ENCODE measurements around the gene ELP6.
A peak's percentile ranks its signal among the peaks of the same experiment; 100 is the strongest.
"Not testable (repeated sequence)": the region's sequence is repeated elsewhere in the genome, so short reads cannot be mapped to it uniquely, and the experiment has no call there.

The ELP6 gene

GRCh38 chr3:47480267-47480666, 33.2 kb downstream of the ELP6 start:
- H3K36me3 ChIP-seq (ENCODE audit: control insufficient read depth, insufficient read depth, low read length); H3K27me3 ChIP-seq (ENCODE audit: control insufficient read depth, insufficient read depth, low read length); H3K4me3 ChIP-seq (ENCODE audit: low read depth, low read length); H3K27ac ChIP-seq (ENCODE audit: low read depth, low read length); H3K9ac ChIP-seq (ENCODE audit: low read length); H3K9me3 ChIP-seq (ENCODE audit: control insufficient read depth, insufficient read depth, low read depth, low read length): not testable (repeated sequence)
- peaks cover 15% of the 10 kb centered on the region for H3K4me1 ChIP-seq (ENCODE audit: control insufficient read depth, insufficient read depth, low read length)

- no peaks in the 10 kb centered on the region for H3K27me3 ChIP-seq (ENCODE audit: control insufficient read depth, insufficient read depth, low read length)
- H3K27ac ChIP-seq (ENCODE audit: low read depth, low read length) = no peak overlapping the region
- no peak overlapping the region for H3K4me3 ChIP-seq (ENCODE audit: low read depth, low read length)
- H3K9me3 ChIP-seq (ENCODE audit: control insufficient read depth, insufficient read depth, low read depth, low read length) = no peaks in the 10 kb centered on the region; the same call in 1 of the 2 replicates
- H3K4me1 ChIP-seq (ENCODE audit: control insufficient read depth, insufficient read depth, low read length) = peaks cover 15% of the 10 kb centered on the region
- no peak overlapping the region for H3K9ac ChIP-seq (ENCODE audit: low read length)
- no peaks in the 10 kb centered on the region for H3K36me3 ChIP-seq (ENCODE audit: control insufficient read depth, insufficient read depth, low read length)
Measured at GRCh38 chr3:47479826-47480160, 33.7 kb downstream of the ELP6 start.

- Histone ChIP-seq H3K36me3 (ENCODE audit: control insufficient read depth, insufficient read depth, low read length) (no peaks in the 10 kb centered on the region), H3K4me1 (ENCODE audit: control insufficient read depth, insufficient read depth, low read length) (peaks cover 22% of the 10 kb centered on the region), H3K9me3 (ENCODE audit: control insufficient read depth, insufficient read depth, low read depth, low read length) (no peaks in the 10 kb centered on the region; the same call in 1 of the 2 replicates), H3K27me3 (ENCODE audit: control insufficient read depth, insufficient read depth, low read length) (no peaks in the 10 kb centered on the region), H3K27ac (ENCODE audit: low read depth, low read length) (no peak overlapping the region), H3K9ac (ENCODE audit: low read length) (no peak overlapping the region), H3K4me3 (ENCODE audit: low read depth, low read length) (no peak overlapping the region)
Measured at GRCh38 chr3:47478022-47478421, 35.5 kb downstream of the ELP6 start.

- H3K4me1 ChIP-seq (ENCODE audit: control insufficient read depth, insufficient read depth, low read length) = peaks cover 16% of the 10 kb centered on the region
- no peaks in the 10 kb centered on the region for H3K36me3 ChIP-seq (ENCODE audit: control insufficient read depth, insufficient read depth, low read length)
- no peak overlapping the region for H3K9ac ChIP-seq (ENCODE audit: low read length)
- no peaks in the 10 kb centered on the region; the same call in 1 of the 2 replicates for H3K9me3 ChIP-seq (ENCODE audit: control insufficient read depth, insufficient read depth, low read depth, low read length)
- H3K27me3 ChIP-seq (ENCODE audit: control insufficient read depth, insufficient read depth, low read length) = no peaks in the 10 kb centered on the region
- H3K27ac ChIP-seq (ENCODE audit: low read depth, low read length) = no peak overlapping the region
- no peak overlapping the region; the same call in 1 of the 2 replicates for H3K4me3 ChIP-seq (ENCODE audit: low read depth, low read length)
Measured at GRCh38 chr3:47476644-47477199, 36.8 kb downstream of the ELP6 start.

- H3K27me3 ChIP-seq (ENCODE audit: control insufficient read depth, insufficient read depth, low read length) = no peaks in the 10 kb centered on the region
- H3K9me3 ChIP-seq (ENCODE audit: control insufficient read depth, insufficient read depth, low read depth, low read length) = no peaks in the 10 kb centered on the region; the same call in 1 of the 2 replicates
- peak overlapping the region; percentile 43; the same call in 1 of the 2 replicates for H3K4me3 ChIP-seq (ENCODE audit: low read depth, low read length)
- no peak overlapping the region for H3K9ac ChIP-seq (ENCODE audit: low read length)
- no peak overlapping the region for H3K27ac ChIP-seq (ENCODE audit: low read depth, low read length)
- H3K4me1 ChIP-seq (ENCODE audit: control insufficient read depth, insufficient read depth, low read length) = peaks cover 11% of the 10 kb centered on the region
- H3K36me3 ChIP-seq (ENCODE audit: control insufficient read depth, insufficient read depth, low read length) = no peaks in the 10 kb centered on the region
Measured at GRCh38 chr3:47476330-47476626, 37.2 kb downstream of the ELP6 start.

GRCh38 chr3:47475570-47476329, 37.8 kb downstream of the ELP6 start, which contains the start of gene SCAP:
Gene SCAP, minus strand, starts transcription at chr3:47475941. Its CDS starts 32,948 bp downstream, at chr3:47442993.
- peak within 1 kb of the TSS; percentile 62; the same call in 1 of the 2 replicates for H3K27ac ChIP-seq (ENCODE audit: low read depth, low read length)
- H3K9me3 ChIP-seq (ENCODE audit: control insufficient read depth, insufficient read depth, low read depth, low read length) = no peaks in the 10 kb centered on the region; the same call in 1 of the 2 replicates
- peak within 1 kb of the TSS; percentile 70 for H3K9ac ChIP-seq (ENCODE audit: low read length)
- no peaks in the 10 kb centered on the region for H3K36me3 ChIP-seq (ENCODE audit: control insufficient read depth, insufficient read depth, low read length)
- H3K4me3 ChIP-seq (ENCODE audit: low read depth, low read length) = peak within 1 kb of the TSS; percentile 87
- no peaks in the 10 kb centered on the region for H3K27me3 ChIP-seq (ENCODE audit: control insufficient read depth, insufficient read depth, low read length)
- peaks cover 11% of the 10 kb centered on the region for H3K4me1 ChIP-seq (ENCODE audit: control insufficient read depth, insufficient read depth, low read length)

GRCh38 chr3:47475029-47475569, 38.4 kb downstream of the ELP6 start:
- Histone ChIP-seq H3K9me3 (ENCODE audit: control insufficient read depth, insufficient read depth, low read depth, low read length) (no peaks in the 10 kb centered on the region; the same call in 1 of the 2 replicates), H3K36me3 (ENCODE audit: control insufficient read depth, insufficient read depth, low read length) (no peaks in the 10 kb centered on the region), H3K4me1 (ENCODE audit: control insufficient read depth, insufficient read depth, low read length) (peaks cover 11% of the 10 kb centered on the region), H3K4me3 (ENCODE audit: low read depth, low read length) (peak overlapping the region; percentile 87), H3K27ac (ENCODE audit: low read depth, low read length) (peak overlapping the region; percentile 62; the same call in 1 of the 2 replicates), H3K9ac (ENCODE audit: low read length) (peak overlapping the region; percentile 70), H3K27me3 (ENCODE audit: control insufficient read depth, insufficient read depth, low read length) (no peaks in the 10 kb centered on the region)

GRCh38 chr3:47473391-47473790, 40.1 kb downstream of the ELP6 start:
- Histone ChIP-seq H3K4me1 (ENCODE audit: control insufficient read depth, insufficient read depth, low read length) (peaks cover 7% of the 10 kb centered on the region), H3K9me3 (ENCODE audit: control insufficient read depth, insufficient read depth, low read depth, low read length) (peaks cover 4% of the 10 kb centered on the region; the same call in 1 of the 2 replicates), H3K27ac (ENCODE audit: low read depth, low read length) (no peak overlapping the region), H3K4me3 (ENCODE audit: low read depth, low read length) (peak overlapping the region; percentile 9; the same call in 1 of the 2 replicates), H3K9ac (ENCODE audit: low read length) (no peak overlapping the region), H3K27me3 (ENCODE audit: control insufficient read depth, insufficient read depth, low read length) (no peaks in the 10 kb centered on the region), H3K36me3 (ENCODE audit: control insufficient read depth, insufficient read depth, low read length) (no peaks in the 10 kb centered on the region)

GRCh38 chr3:47469616-47470015, 43.9 kb downstream of the ELP6 start:
- Histone ChIP-seq H3K9me3 (ENCODE audit: control insufficient read depth, insufficient read depth, low read depth, low read length) (peaks cover 4% of the 10 kb centered on the region; the same call in 1 of the 2 replicates), H3K4me3 (ENCODE audit: low read depth, low read length) (no peak overlapping the region), H3K4me1 (ENCODE audit: control insufficient read depth, insufficient read depth, low read length) (peaks cover 7% of the 10 kb centered on the region), H3K27me3 (ENCODE audit: control insufficient read depth, insufficient read depth, low read length) (no peaks in the 10 kb centered on the region), H3K27ac (ENCODE audit: low read depth, low read length) (no peak overlapping the region), H3K36me3 (ENCODE audit: control insufficient read depth, insufficient read depth, low read length) (no peaks in the 10 kb centered on the region; the same call in 1 of the 2 replicates), H3K9ac (ENCODE audit: low read length) (no peak overlapping the region)

- H3K27ac ChIP-seq (ENCODE audit: low read depth, low read length); H3K9ac ChIP-seq (ENCODE audit: low read length); H3K27me3 ChIP-seq (ENCODE audit: control insufficient read depth, insufficient read depth, low read length); H3K4me1 ChIP-seq (ENCODE audit: control insufficient read depth, insufficient read depth, low read length); H3K4me3 ChIP-seq (ENCODE audit: low read depth, low read length); H3K36me3 ChIP-seq (ENCODE audit: control insufficient read depth, insufficient read depth, low read length); H3K9me3 ChIP-seq (ENCODE audit: control insufficient read depth, insufficient read depth, low read depth, low read length): not testable (repeated sequence)
Measured at GRCh38 chr3:47468315-47468714, 45.2 kb downstream of the ELP6 start.

GRCh38 chr3:47464588-47464987, 48.9 kb downstream of the ELP6 start:
- Histone ChIP-seq H3K4me3 (ENCODE audit: low read depth, low read length) (no peak overlapping the region), H3K27ac (ENCODE audit: low read depth, low read length) (no peak overlapping the region), H3K4me1 (ENCODE audit: control insufficient read depth, insufficient read depth, low read length) (no peaks in the 10 kb centered on the region), H3K27me3 (ENCODE audit: control insufficient read depth, insufficient read depth, low read length) (no peaks in the 10 kb centered on the region), H3K36me3 (ENCODE audit: control insufficient read depth, insufficient read depth, low read length) (no peaks in the 10 kb centered on the region; the same call in 1 of the 2 replicates), H3K9ac (ENCODE audit: low read length) (no peak overlapping the region), H3K9me3 (ENCODE audit: control insufficient read depth, insufficient read depth, low read depth, low read length) (peaks cover 8% of the 10 kb centered on the region; the same call in 1 of the 2 replicates)

All from HUES6 (cell line).